K562 (cell line): ENCODE results near the gene HAT1. TPM values are rescaled to one million over a fixed set of nuclear protein-coding genes. Genes with fewer than 3 reads are reported as not detected.

ENCODE experiments used
- CCNT2 ChIP-seq: IDR thresholded peaks from 2 replicates; pipeline ENCODE4 v1.6.1; 2011; ENCODE audit warnings: borderline replicate concordance, low read depth, mild to moderate bottlenecking, moderate library complexity, mixed read lengths, low read length; ENCODE audit not compliant: insufficient read length; ENCODE audit errors: extremely low read depth
- CTBP1 ChIP-seq: fragments of 450-650 bp; IDR thresholded peaks from 2 replicates; pipeline ENCODE4 v1.6.1; 2016; ENCODE audit warnings: borderline replicate concordance
- ESRRA ChIP-seq: fragments of 450-650 bp; IDR thresholded peaks from 2 replicates; pipeline ENCODE4 v1.6.1; 2014; ENCODE audit warnings: low read depth, mild to moderate bottlenecking, moderate library complexity, borderline replicate concordance
- FOXA3 ChIP-seq, 2 experiments: fragments of 450-650 bp in 1 of 2; sonication (generic) in 1 of 2; formaldehyde crosslinking; IDR thresholded peaks in 1 of 2; conservative IDR thresholded peaks in 1 of 2; 2 replicates each; pipeline versions ENCODE4 v1.4.0 to v1.8.0; 2020 to 2022; ENCODE audit warnings: mild to moderate bottlenecking in 2 of 2, missing genetic modification reagents in 1 of 2
- HMGN3 ChIP-seq: IDR thresholded peaks from 2 replicates; pipeline ENCODE4 v1.6.1; 2011; ENCODE audit warnings: borderline replicate concordance, low read depth, mild to moderate bottlenecking, mixed read lengths, low read length; ENCODE audit not compliant: insufficient read length; ENCODE audit errors: extremely low read depth
- KLF1 ChIP-seq: fragments of 450-650 bp; IDR thresholded peaks from 2 replicates; pipeline ENCODE4 v1.6.1; 2016; ENCODE audit warnings: missing genetic modification characterization, missing compliant biosample characterization
- L3MBTL2 ChIP-seq: fragments of 450-650 bp; IDR thresholded peaks from 2 replicates; pipeline ENCODE4 v1.6.1; 2016; ENCODE audit warnings: mild to moderate bottlenecking, moderate library complexity
- MAFK ChIP-seq: IDR thresholded peaks from 2 replicates; pipeline ENCODE4 v1.6.1; 2011; ENCODE audit warnings: low read length, improper control_type of control experiment
- MEF2A ChIP-seq: IDR thresholded peaks from 2 replicates; pipeline ENCODE4 v1.6.1; 2011; ENCODE audit warnings: low read depth, mild to moderate bottlenecking, low read length, moderate library complexity; ENCODE audit not compliant: control insufficient read depth
- NELFE ChIP-seq: IDR thresholded peaks from 2 replicates; pipeline ENCODE4 v1.6.1; 2011; ENCODE audit warnings: mild to moderate bottlenecking; ENCODE audit not compliant: insufficient read depth, insufficient read length
- RBM14 ChIP-seq: fragments of 200-400 bp; formaldehyde crosslinking; IDR thresholded peaks from 2 replicates; pipeline ENCODE4 v1.6.1; 2018; ENCODE audit warnings: low read depth, mild to moderate bottlenecking, low read length, moderate library complexity, borderline replicate concordance; ENCODE audit not compliant: insufficient read depth
- SAP30 ChIP-seq: fragments of 200-600 bp; sonication (generic); IDR thresholded peaks from 2 replicates; pipeline ENCODE4 v1.6.1; 2012; ENCODE audit warnings: borderline replicate concordance, low read depth, mild to moderate bottlenecking, moderate library complexity, low read length, control low read depth, inconsistent platforms; ENCODE audit not compliant: insufficient read depth, poor library complexity, severe bottlenecking
- SIRT6 ChIP-seq: IDR thresholded peaks from one replicate; pipeline ENCODE4 v1.6.1; 2012; ENCODE audit warnings: low read depth, mild to moderate bottlenecking, control low read depth, inconsistent platforms, low read length, moderate library complexity
- SIX5 ChIP-seq, 2 experiments: IDR thresholded peaks; 2 replicates each; pipeline ENCODE4 v1.6.1; 2011; ENCODE audit warnings: low read length in 2 of 2, borderline replicate concordance in 1 of 2, low read depth in 1 of 2, mild to moderate bottlenecking in 1 of 2, moderate library complexity in 1 of 2; ENCODE audit not compliant: insufficient read depth in 1 of 2
- TCF7L2 ChIP-seq: fragments of 150-350 bp; IDR thresholded peaks from 2 replicates; pipeline ENCODE4 v1.6.1; 2016; ENCODE audit warnings: low read depth, mild to moderate bottlenecking, low read length, moderate library complexity
- TEAD2 ChIP-seq: fragments of 450-650 bp; IDR thresholded peaks from 2 replicates; pipeline ENCODE4 v1.6.1; 2016; ENCODE audit warnings: missing genetic modification characterization, control low read depth, missing compliant biosample characterization
- THRAP3 ChIP-seq: fragments of 450-650 bp; IDR thresholded peaks from 2 replicates; pipeline ENCODE4 v1.6.1; 2016; ENCODE audit warnings: mild to moderate bottlenecking, inconsistent platforms, borderline replicate concordance
- XRCC5 ChIP-seq: fragments of 200-400 bp; formaldehyde crosslinking; IDR thresholded peaks from 2 replicates; pipeline ENCODE4 v1.6.1; 2017; ENCODE audit warnings: low read depth, mild to moderate bottlenecking, low read length
- ZEB2 ChIP-seq: fragments of 450-650 bp; IDR thresholded peaks from 2 replicates; pipeline ENCODE4 v1.6.1; 2016
- ZNF121 ChIP-seq: sonication (generic); formaldehyde crosslinking; conservative IDR thresholded peaks from 2 replicates; pipeline ENCODE4 v1.8.0; 2022; ENCODE audit warnings: missing genetic modification reagents
- ZNF146 ChIP-seq: IDR thresholded peaks from one replicate; pipeline ENCODE4 v1.6.1; 2018; ENCODE audit warnings: missing compliant biosample characterization; ENCODE audit not compliant: unreplicated experiment
- ZNF668 ChIP-seq: fragments of 250-450 bp; sonication (Bioruptor Pico); IDR thresholded peaks from 2 replicates; pipeline ENCODE4 v1.8.0; 2022; ENCODE audit warnings: mild to moderate bottlenecking, inconsistent platforms
- ZNF707 ChIP-seq: fragments of 250-450 bp; sonication (Bioruptor Pico); conservative IDR thresholded peaks from 2 replicates; pipeline ENCODE4 v1.8.0; 2022; ENCODE audit warnings: inconsistent platforms, mild to moderate bottlenecking, moderate library complexity
- ZNF778 ChIP-seq: fragments of 450-650 bp; formaldehyde crosslinking; IDR thresholded peaks from 2 replicates; pipeline ENCODE4 v1.4.0; 2020; ENCODE audit warnings: mild to moderate bottlenecking, moderate library complexity
- polyA plus RNA-seq, 8 experiments: library from polyadenylated mRNA; depleted of rRNA in 4 of 8; stranded (reverse) in 5 of 8; unstranded in 3 of 8; fragments of >200 nt; fragmentation: Nextera tagmentation in 2 of 8; fragmentation: Illumina TruSeq in 1 of 8; extraction: Ambion mirVana in 2 of 8; extraction: Trizol in 1 of 8; gene quantifications; 2 replicates each; pipeline versions ENCODE4 v1.2.1 to v1.2.3, GENCODE V29; 2011 to 2014; ENCODE audit warnings: inconsistent platforms in 1 of 8, missing spikeins in 1 of 8
- total RNA-seq, 7 experiments: library from RNA; depleted of rRNA in 6 of 7; stranded (reverse); fragments of >200 nt in 6 of 7; fragmentation: Illumina TruSeq in 2 of 7; extraction: Trizol in 2 of 7; gene quantifications; 2 replicates each; pipeline versions ENCODE4 v1.2.1 to v1.2.3, GENCODE V29; 2011 to 2021; ENCODE audit warnings: low replicate concordance in 1 of 7
- TF ChIP-seq, protein P1 (sequence below): sonication (generic); formaldehyde crosslinking; IDR thresholded peaks from 2 replicates; pipeline ENCODE4 v1.8.0; 2023; ENCODE audit warnings: mild to moderate bottlenecking, missing genetic modification reagents
- TF ChIP-seq, protein P2 (sequence below): sonication (generic); formaldehyde crosslinking; IDR thresholded peaks from 2 replicates; pipeline ENCODE4 v1.8.1; 2023; ENCODE audit warnings: mild to moderate bottlenecking, missing genetic modification reagents, moderate library complexity

The HAT1 gene
- total and polyA plus RNA-seq, 9 of the 15 experiments (the other 6 are each of a cell fraction or from before 2014, with no cell fraction given): 125 to 384 (median 244) TPM

DNA sequence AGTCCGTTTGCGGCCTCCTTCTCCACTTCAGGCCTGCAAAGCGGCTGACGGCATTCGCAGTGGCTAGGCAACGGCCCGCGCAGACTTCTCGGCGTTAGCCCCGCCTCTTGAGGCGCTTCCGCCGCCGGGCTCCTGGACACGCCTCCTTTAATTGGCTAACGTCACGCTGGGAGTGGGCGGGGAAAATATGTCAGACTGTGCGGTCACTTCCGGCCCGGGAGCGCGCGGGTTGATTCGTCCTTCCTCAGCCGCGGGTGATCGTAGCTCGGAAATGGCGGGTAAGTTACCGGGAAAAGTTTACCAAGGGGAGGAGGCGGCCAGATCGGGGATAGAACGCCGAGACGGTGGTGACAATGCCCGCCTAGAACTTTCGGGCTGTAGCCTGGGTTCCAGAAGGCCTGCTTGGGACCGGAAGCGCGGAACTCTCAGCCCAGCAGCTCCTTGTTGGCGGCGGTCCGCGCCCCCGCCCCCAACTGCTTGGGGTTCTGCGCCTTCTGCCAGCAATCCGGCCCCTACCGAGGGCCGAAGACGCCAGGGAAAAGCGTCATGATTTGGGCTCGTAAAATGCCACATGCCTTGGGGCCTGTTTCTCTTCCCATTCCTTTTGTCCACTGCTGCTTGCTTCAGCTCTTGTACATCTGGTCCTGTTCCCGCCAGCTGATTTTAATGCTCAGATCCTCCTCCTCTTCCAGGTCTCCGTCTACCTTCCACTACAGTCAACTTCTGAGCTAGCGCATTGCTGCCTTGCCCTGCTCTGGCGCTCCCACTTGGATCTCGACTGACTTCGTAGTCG lies at the start of gene HAT1 (continued):
- TF ChIP-seq ZEB2 (0 out of 2 replicates have a peak, but pooled peaks have one; percentile 12), ZNF778 (CRISPR knock-in tag) (no peak), MAFK (no peak), THRAP3 (no peak; the same call in 1 of the 2 replicates), RBM14 (no peak), HMGN3 (peak; percentile 73), KLF1 (tag) (peak; percentile 76; the same call in 1 of the 2 replicates), L3MBTL2 (peak; percentile 62; the same call in 1 of the 2 replicates), CCNT2 (peak; percentile 35), XRCC5 (no peak; the same call in 1 of the 2 replicates), MEF2A (no peak), TCF7L2 (no peak), ZNF121 (no peak), ESRRA (peak; percentile 80), SIX5 (IDR thresholded peaks at IDR 0.05; ENCODE audit: borderline replicate concordance in 1 of 2, insufficient read depth in 1 of 2, low read depth in 1 of 2, low read length in 2 of 2) (no peak), SAP30 (peak; percentile 98), CTBP1 (peak; percentile 53; the same call in 1 of the 2 replicates), ZNF707 (no peak), FOXA3 (CRISPR knock-in tag; conservative IDR thresholded peaks at IDR 0.05 in 1 of 2, IDR thresholded peaks at IDR 0.05 in 1 of 2) (0 out of 4 replicates have a peak, but pooled peaks of 1 of the 2 experiments have one; percentile 45), ZNF668 (CRISPR knock-in tag) (no peak), SIRT6 (no peak), ZNF146 (no peak), NELFE (no peak), TEAD2 (tag) (no peak)
- TF ChIP-seq, protein P1, sequence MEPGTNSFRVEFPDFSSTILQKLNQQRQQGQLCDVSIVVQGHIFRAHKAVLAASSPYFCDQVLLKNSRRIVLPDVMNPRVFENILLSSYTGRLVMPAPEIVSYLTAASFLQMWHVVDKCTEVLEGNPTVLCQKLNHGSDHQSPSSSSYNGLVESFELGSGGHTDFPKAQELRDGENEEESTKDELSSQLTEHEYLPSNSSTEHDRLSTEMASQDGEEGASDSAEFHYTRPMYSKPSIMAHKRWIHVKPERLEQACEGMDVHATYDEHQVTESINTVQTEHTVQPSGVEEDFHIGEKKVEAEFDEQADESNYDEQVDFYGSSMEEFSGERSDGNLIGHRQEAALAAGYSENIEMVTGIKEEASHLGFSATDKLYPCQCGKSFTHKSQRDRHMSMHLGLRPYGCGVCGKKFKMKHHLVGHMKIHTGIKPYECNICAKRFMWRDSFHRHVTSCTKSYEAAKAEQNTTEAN (CRISPR knock-in tag): no peak
- TF ChIP-seq, protein P2, sequence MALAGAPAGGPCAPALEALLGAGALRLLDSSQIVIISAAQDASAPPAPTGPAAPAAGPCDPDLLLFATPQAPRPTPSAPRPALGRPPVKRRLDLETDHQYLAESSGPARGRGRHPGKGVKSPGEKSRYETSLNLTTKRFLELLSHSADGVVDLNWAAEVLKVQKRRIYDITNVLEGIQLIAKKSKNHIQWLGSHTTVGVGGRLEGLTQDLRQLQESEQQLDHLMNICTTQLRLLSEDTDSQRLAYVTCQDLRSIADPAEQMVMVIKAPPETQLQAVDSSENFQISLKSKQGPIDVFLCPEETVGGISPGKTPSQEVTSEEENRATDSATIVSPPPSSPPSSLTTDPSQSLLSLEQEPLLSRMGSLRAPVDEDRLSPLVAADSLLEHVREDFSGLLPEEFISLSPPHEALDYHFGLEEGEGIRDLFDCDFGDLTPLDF (CRISPR knock-in tag): peak; percentile 94
